Measurements from ENCODE around the gene HMG20B.
A peak's percentile ranks its signal among the peaks of the same experiment; 100 is the strongest.

HMG20B gene

GRCh38 chr19:3607303-3608078, 34.7 kb downstream of the HMG20B start:
- DNase-seq (ENCODE audit: low read depth) = no peak

GRCh38 chr19:3608079-3608641, 35.4 kb downstream of the HMG20B start:
- DNase-seq (ENCODE audit: low read depth) = no peak

GRCh38 chr19:3608750-3609322, 36.1 kb downstream of the HMG20B start:
- DNase-seq (ENCODE audit: low read depth) = no peak

GRCh38 chr19:3609779-3610719, 37.3 kb downstream of the HMG20B start:
- DNase-seq (ENCODE audit: low read depth) = no peak

- no peak for DNase-seq (ENCODE audit: low read depth)
Measured at GRCh38 chr19:3610745-3611717, 38.3 kb downstream of the HMG20B start.

GRCh38 chr19:3611841-3612240, 39.1 kb downstream of the HMG20B start:
- DNase-seq (ENCODE audit: low read depth) = no peak

GRCh38 chr19:3612330-3612729, 39.6 kb downstream of the HMG20B start:
- no peak for DNase-seq (ENCODE audit: low read depth)

- no peak for DNase-seq (ENCODE audit: low read depth)
Measured at GRCh38 chr19:3612901-3613741, 40.4 kb downstream of the HMG20B start.

GRCh38 chr19:3613818-3614661, 41.3 kb downstream of the HMG20B start:
- DNase-seq (ENCODE audit: low read depth) = no peak

GRCh38 chr19:3614858-3615505, 42.2 kb downstream of the HMG20B start:
- no peak for DNase-seq (ENCODE audit: low read depth)

GRCh38 chr19:3615524-3616135, 42.9 kb downstream of the HMG20B start:
- no peak for DNase-seq (ENCODE audit: low read depth)

- DNase-seq (ENCODE audit: low read depth) = no peak
Measured at GRCh38 chr19:3617463-3617862, 44.7 kb downstream of the HMG20B start.

- peak; percentile 28 for DNase-seq (ENCODE audit: low read depth)
Measured at GRCh38 chr19:3618144-3618810, 45.5 kb downstream of the HMG20B start.

GRCh38 chr19:3618811-3619630, 46.3 kb downstream of the HMG20B start:
- DNase-seq (ENCODE audit: low read depth) = no peak

GRCh38 chr19:3619631-3620012, 46.9 kb downstream of the HMG20B start:
- no peak for DNase-seq (ENCODE audit: low read depth)

- no peak for DNase-seq (ENCODE audit: low read depth)
Measured at GRCh38 chr19:3620145-3620816, 47.5 kb downstream of the HMG20B start.

Data from stimulated activated CD8-positive, alpha-beta memory T cell treated with anti-CD3 and anti-CD28 coated beads, Interleukin-12 subunit alpha, Interleukin-12 subunit beta, amount 100 ng/mL, for 4 hours (primary cell).